Measurements from ENCODE around the gene CLIC5.

GRCh38 chr6:45984788-45985425 is 30.8 kb downstream of the CLIC5 start:
- TF ChIP-seq, protein P1, sequence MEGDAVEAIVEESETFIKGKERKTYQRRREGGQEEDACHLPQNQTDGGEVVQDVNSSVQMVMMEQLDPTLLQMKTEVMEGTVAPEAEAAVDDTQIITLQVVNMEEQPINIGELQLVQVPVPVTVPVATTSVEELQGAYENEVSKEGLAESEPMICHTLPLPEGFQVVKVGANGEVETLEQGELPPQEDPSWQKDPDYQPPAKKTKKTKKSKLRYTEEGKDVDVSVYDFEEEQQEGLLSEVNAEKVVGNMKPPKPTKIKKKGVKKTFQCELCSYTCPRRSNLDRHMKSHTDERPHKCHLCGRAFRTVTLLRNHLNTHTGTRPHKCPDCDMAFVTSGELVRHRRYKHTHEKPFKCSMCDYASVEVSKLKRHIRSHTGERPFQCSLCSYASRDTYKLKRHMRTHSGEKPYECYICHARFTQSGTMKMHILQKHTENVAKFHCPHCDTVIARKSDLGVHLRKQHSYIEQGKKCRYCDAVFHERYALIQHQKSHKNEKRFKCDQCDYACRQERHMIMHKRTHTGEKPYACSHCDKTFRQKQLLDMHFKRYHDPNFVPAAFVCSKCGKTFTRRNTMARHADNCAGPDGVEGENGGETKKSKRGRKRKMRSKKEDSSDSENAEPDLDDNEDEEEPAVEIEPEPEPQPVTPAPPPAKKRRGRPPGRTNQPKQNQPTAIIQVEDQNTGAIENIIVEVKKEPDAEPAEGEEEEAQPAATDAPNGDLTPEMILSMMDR (IDR thresholded peaks at IDR 0.05) = no peak
- no peak for TF ChIP-seq POLR2A (IDR thresholded peaks at IDR 0.05)
